Body of pancreas (tissue), 4 donors: ENCODE measurements around the gene GSDMA.

ENCODE experiments used
- POLR2A ChIP-seq, 3 donors: fragments of 450-650 bp; IDR thresholded peaks; one replicate each; pipeline ENCODE4 v1.6.1; 2016; ENCODE audit warnings: antibody characterized with exemption in 3 of 3, mild to moderate bottlenecking in 2 of 3
- TF ChIP-seq, protein P1 (sequence below), 7 experiments: fragments of 450-650 bp in 4 of 7; fragments of 200-600 bp in 3 of 7; sonication (generic) in 3 of 7; IDR thresholded peaks; one replicate each; pipeline ENCODE4 v1.5.1; 2016 to 2019; ENCODE audit warnings: antibody characterized with exemption in 7 of 7

DNA sequence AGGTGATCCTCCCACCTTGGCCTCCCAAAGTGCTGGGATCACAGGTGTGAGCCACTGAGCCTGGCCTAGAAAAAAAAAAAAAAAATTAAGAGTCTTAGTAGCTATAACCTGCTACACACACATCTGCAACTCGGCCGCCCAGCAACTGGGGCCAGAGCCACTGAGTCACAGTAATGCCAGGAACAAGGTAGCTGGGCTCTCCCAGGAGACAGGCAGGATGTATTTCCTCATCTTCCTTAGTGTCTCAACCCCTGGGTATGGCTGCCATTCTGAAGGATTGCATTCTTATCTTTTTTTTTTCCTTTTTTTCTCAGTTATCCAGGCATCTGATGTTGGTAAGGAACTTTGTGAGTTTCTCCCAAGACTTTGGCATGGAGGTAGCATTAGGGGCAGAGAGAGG lies 10.7 kb downstream of the GSDMA start:
- TF ChIP-seq POLR2A (IDR thresholded peaks at IDR 0.05) = no peak
- TF ChIP-seq, protein P1, sequence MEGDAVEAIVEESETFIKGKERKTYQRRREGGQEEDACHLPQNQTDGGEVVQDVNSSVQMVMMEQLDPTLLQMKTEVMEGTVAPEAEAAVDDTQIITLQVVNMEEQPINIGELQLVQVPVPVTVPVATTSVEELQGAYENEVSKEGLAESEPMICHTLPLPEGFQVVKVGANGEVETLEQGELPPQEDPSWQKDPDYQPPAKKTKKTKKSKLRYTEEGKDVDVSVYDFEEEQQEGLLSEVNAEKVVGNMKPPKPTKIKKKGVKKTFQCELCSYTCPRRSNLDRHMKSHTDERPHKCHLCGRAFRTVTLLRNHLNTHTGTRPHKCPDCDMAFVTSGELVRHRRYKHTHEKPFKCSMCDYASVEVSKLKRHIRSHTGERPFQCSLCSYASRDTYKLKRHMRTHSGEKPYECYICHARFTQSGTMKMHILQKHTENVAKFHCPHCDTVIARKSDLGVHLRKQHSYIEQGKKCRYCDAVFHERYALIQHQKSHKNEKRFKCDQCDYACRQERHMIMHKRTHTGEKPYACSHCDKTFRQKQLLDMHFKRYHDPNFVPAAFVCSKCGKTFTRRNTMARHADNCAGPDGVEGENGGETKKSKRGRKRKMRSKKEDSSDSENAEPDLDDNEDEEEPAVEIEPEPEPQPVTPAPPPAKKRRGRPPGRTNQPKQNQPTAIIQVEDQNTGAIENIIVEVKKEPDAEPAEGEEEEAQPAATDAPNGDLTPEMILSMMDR (IDR thresholded peaks at IDR 0.05) = no peak
